Astrocyte of the spinal cord (primary cell): ENCODE results near the gene TOR2A.
"Not testable (repeated sequence)": the region's sequence is repeated elsewhere in the genome, so short reads cannot be mapped to it uniquely, and the experiment has no call there.

Experiments
- DNase-seq: peaks from one replicate; pipeline ENCODE4 v3.0.0; 2011; ENCODE audit warnings: low read depth, low spot score
- H3K4me3 ChIP-seq: 2 replicates; pipeline ENCODE4 v1.5.1; 2011; ENCODE audit warnings: low read depth, mild to moderate bottlenecking, low read length, moderate library complexity
- CTCF ChIP-seq: IDR thresholded peaks from 2 replicates; pipeline ENCODE4 v1.5.1; 2012; ENCODE audit warnings: low read depth, mild to moderate bottlenecking, low read length, inconsistent platforms
- in situ Hi-C: cut with HindIII; loops from 2 replicates; pipeline ENCODE4 v1.10.0; 2017; ENCODE audit warnings: low sequenced_read_pairs

Gene TOR2A

GRCh38 chr9:127761491-127761956, 26.4 kb upstream of the TOR2A start:
- DNase-seq = no peak
- no peak for TF ChIP-seq CTCF
- H3K4me3 ChIP-seq = no peak overlapping the region
- in situ Hi-C loops = no loop called here

- no peak overlapping the region for H3K4me3 ChIP-seq
- TF ChIP-seq CTCF = no peak
- DNase-seq = no peak
- in situ Hi-C loops = no loop called here
These were observed 26.0 kb upstream of the TOR2A start for GRCh38 chr9:127761061-127761460.

GRCh38 chr9:127758843-127759242, 23.7 kb upstream of the TOR2A start:
- H3K4me3 ChIP-seq = no peak overlapping the region
- DNase-seq = no peak
- no peak for TF ChIP-seq CTCF
- in situ Hi-C loops = no loop called here

- in situ Hi-C loops, DNase-seq, H3K4me3 ChIP-seq: not testable (repeated sequence)
These were observed 21.7 kb upstream of the TOR2A start for GRCh38 chr9:127756776-127757175.

GRCh38 chr9:127756233-127756632, 21.1 kb upstream of the TOR2A start:
- no peak for DNase-seq
- TF ChIP-seq CTCF = no peak
- in situ Hi-C loops = no loop called here
- no peak overlapping the region for H3K4me3 ChIP-seq

GRCh38 chr9:127755061-127756060, 20.3 kb upstream of the TOR2A start:
- DNase-seq = no peak
- H3K4me3 ChIP-seq = no peak overlapping the region
- in situ Hi-C loops = no loop called here
- TF ChIP-seq CTCF = no peak
